Measurements from ENCODE around the gene SYTL1.

DNA sequence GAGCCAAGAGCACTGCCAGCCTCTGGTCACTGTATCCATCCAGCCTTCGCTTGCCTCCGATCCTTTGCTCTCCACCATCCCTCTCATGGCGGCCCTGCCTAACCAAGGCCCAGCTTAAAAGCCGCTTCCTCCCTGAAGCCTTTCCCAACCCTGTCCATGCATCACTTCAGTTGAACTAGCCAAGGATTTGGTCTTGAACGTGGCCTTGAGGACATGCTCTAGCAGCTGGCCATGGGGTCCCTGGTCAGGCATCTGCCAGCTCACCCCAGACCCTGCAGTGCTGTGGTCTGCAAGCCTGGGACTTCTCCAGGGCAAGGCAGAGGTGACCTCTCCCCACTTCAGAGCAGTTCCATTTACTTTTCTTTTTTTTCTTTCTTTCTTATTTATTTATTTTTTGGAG, 5.1 kb upstream of the SYTL1 start:
- TF ChIP-seq CTCF (IDR thresholded peaks at IDR 0.05; ENCODE audit: borderline replicate concordance, extremely low read depth, low read length, poor library complexity, severe bottlenecking) (no peak), EZH2 (IDR thresholded peaks at IDR 0.05; ENCODE audit: borderline replicate concordance, low read depth, low read length, severe bottlenecking) (no peak)
